HepG2 (cell line): ENCODE measurements around the gene ZNRF3. TPM values are rescaled to one million over a fixed set of nuclear protein-coding genes. Genes with fewer than 3 reads are reported as not detected.
A peak's percentile ranks its signal among the peaks of the same experiment; 100 is the strongest.

Experiments used
- AGO1 ChIP-seq: fragments of 200-400 bp; formaldehyde crosslinking; IDR thresholded peaks from 2 replicates; pipeline ENCODE4 v1.6.1; 2017; ENCODE audit warnings: mild to moderate bottlenecking, low read depth, low read length, moderate library complexity; ENCODE audit not compliant: poor library complexity, severe bottlenecking
- CBFB ChIP-seq: sonication (generic); formaldehyde crosslinking; IDR thresholded peaks from 2 replicates; pipeline ENCODE4 v1.4.0; 2020; ENCODE audit warnings: missing genetic modification reagents
- CCDC6 ChIP-seq: sonication (generic); formaldehyde crosslinking; IDR thresholded peaks from 2 replicates; pipeline ENCODE4 v1.8.1; 2022; ENCODE audit warnings: mild to moderate bottlenecking, missing genetic modification reagents, moderate library complexity
- FOXJ3 ChIP-seq: sonication (generic); formaldehyde crosslinking; IDR thresholded peaks from 2 replicates; pipeline ENCODE4 v1.4.0; 2020; ENCODE audit warnings: missing genetic modification reagents, mild to moderate bottlenecking, borderline replicate concordance
- HOXA7 ChIP-seq: sonication (generic); formaldehyde crosslinking; IDR thresholded peaks from 2 replicates; pipeline ENCODE4 v1.8.1; 2022; ENCODE audit warnings: mild to moderate bottlenecking, missing genetic modification reagents, moderate library complexity
- KDM4B ChIP-seq: sonication (generic); formaldehyde crosslinking; IDR thresholded peaks from 2 replicates; pipeline ENCODE4 v1.4.0; 2020; ENCODE audit warnings: missing genetic modification reagents
- MIER2 ChIP-seq: IDR thresholded peaks from 2 replicates; pipeline ENCODE4 v1.6.1; 2016; ENCODE audit warnings: missing biosample characterization, missing genetic modification reagents
- NCOR1 ChIP-seq: fragments of 200-600 bp; sonication (generic); IDR thresholded peaks from 2 replicates; pipeline ENCODE4 v1.7.0; 2017; ENCODE audit warnings: antibody characterized with exemption, low read length, borderline replicate concordance
- NR2F6 ChIP-seq, 2 experiments: IDR thresholded peaks; 2 replicates each; pipeline ENCODE4 v1.6.1; 2016; ENCODE audit warnings: antibody characterized with exemption in 1 of 2, mild to moderate bottlenecking in 1 of 2
- PHF20 ChIP-seq: sonication (generic); formaldehyde crosslinking; IDR thresholded peaks from 2 replicates; pipeline ENCODE4 v1.5.0; 2020; ENCODE audit warnings: mild to moderate bottlenecking, missing genetic modification reagents
- SMARCC2 ChIP-seq: fragments of 450-650 bp; IDR thresholded peaks from 2 replicates; pipeline ENCODE4 v1.6.1; 2017; ENCODE audit warnings: antibody characterized with exemption, mild to moderate bottlenecking
- SP1 ChIP-seq, 2 experiments: fragments of 450-650 bp in 1 of 2; sonication (generic) in 1 of 2; formaldehyde crosslinking in 1 of 2; IDR thresholded peaks; 2 replicates each; pipeline versions ENCODE4 v1.4.0 to v1.6.1; 2016 to 2020; ENCODE audit warnings: missing genetic modification reagents in 1 of 2
- STAT5B ChIP-seq: sonication (generic); formaldehyde crosslinking; IDR thresholded peaks from 2 replicates; pipeline ENCODE4 v1.4.0; 2020; ENCODE audit warnings: missing genetic modification reagents
- TSC22D2 ChIP-seq: sonication (generic); formaldehyde crosslinking; IDR thresholded peaks from 2 replicates; pipeline ENCODE4 v1.5.1; 2020; ENCODE audit warnings: missing genetic modification reagents, mild to moderate bottlenecking, borderline replicate concordance
- ZNF253 ChIP-seq: sonication (generic); formaldehyde crosslinking; IDR thresholded peaks from 2 replicates; pipeline ENCODE4 v1.8.0; 2022; ENCODE audit warnings: mild to moderate bottlenecking, missing genetic modification reagents, borderline replicate concordance
- ZNF3 ChIP-seq: IDR thresholded peaks from 2 replicates; pipeline ENCODE4 v1.7.0; 2017; ENCODE audit warnings: inconsistent platforms
- ZNF660 ChIP-seq: sonication (generic); formaldehyde crosslinking; IDR thresholded peaks from 2 replicates; pipeline ENCODE4 v1.5.1; 2020; ENCODE audit warnings: mild to moderate bottlenecking, low read depth, missing genetic modification reagents, borderline replicate concordance
- ZZZ3 ChIP-seq: sonication (generic); formaldehyde crosslinking; IDR thresholded peaks from 2 replicates; pipeline ENCODE4 v1.4.0; 2020; ENCODE audit warnings: missing genetic modification reagents, mild to moderate bottlenecking, borderline replicate concordance
- polyA plus RNA-seq, 8 experiments: library from polyadenylated mRNA; depleted of rRNA in 3 of 8; stranded (reverse) in 7 of 8; unstranded in 1 of 8; fragments of >200 nt; fragmentation: Illumina TruSeq in 4 of 8; extraction: Trizol in 4 of 8; gene quantifications; 2 replicates each; pipeline versions ENCODE4 v1.2.1 to v1.2.3, GENCODE V29; 2011 to 2016; ENCODE audit warnings: low read depth in 4 of 8, missing spikeins in 1 of 8, mixed read lengths in 1 of 8; ENCODE audit not compliant: insufficient read depth in 1 of 8
- total RNA-seq, 5 experiments: library from RNA; depleted of rRNA; stranded (reverse); fragments of >200 nt; fragmentation: Illumina TruSeq; extraction: Trizol; gene quantifications; 2 replicates each; pipeline ENCODE4 v1.2.3, GENCODE V29; 2016; ENCODE audit warnings: low read depth in 1 of 5
- TF ChIP-seq, protein P1 (sequence below): sonication (generic); formaldehyde crosslinking; IDR thresholded peaks from 2 replicates; pipeline ENCODE4 v1.4.0; 2020; ENCODE audit warnings: low read depth, missing genetic modification reagents
- TF ChIP-seq, protein P2 (sequence below): fragments of 450-650 bp; IDR thresholded peaks from 2 replicates; pipeline ENCODE4 v1.6.1; 2017
- TF ChIP-seq, protein P3 (sequence below): sonication (generic); formaldehyde crosslinking; IDR thresholded peaks from 2 replicates; pipeline ENCODE4 v1.5.1; 2020; ENCODE audit warnings: mild to moderate bottlenecking, missing genetic modification reagents, borderline replicate concordance
- TF ChIP-seq, protein P4 (sequence below): sonication (generic); formaldehyde crosslinking; IDR thresholded peaks from 2 replicates; pipeline ENCODE4 v1.8.1; 2023; ENCODE audit warnings: mild to moderate bottlenecking, inconsistent platforms, moderate library complexity, missing genetic modification reagents, borderline replicate concordance

Gene ZNRF3
- total and polyA plus RNA-seq, 2 of the 13 experiments (the other 11 are each of a cell fraction or from before 2014, with no cell fraction given) = 20.3 to 36.7 TPM

DNA sequence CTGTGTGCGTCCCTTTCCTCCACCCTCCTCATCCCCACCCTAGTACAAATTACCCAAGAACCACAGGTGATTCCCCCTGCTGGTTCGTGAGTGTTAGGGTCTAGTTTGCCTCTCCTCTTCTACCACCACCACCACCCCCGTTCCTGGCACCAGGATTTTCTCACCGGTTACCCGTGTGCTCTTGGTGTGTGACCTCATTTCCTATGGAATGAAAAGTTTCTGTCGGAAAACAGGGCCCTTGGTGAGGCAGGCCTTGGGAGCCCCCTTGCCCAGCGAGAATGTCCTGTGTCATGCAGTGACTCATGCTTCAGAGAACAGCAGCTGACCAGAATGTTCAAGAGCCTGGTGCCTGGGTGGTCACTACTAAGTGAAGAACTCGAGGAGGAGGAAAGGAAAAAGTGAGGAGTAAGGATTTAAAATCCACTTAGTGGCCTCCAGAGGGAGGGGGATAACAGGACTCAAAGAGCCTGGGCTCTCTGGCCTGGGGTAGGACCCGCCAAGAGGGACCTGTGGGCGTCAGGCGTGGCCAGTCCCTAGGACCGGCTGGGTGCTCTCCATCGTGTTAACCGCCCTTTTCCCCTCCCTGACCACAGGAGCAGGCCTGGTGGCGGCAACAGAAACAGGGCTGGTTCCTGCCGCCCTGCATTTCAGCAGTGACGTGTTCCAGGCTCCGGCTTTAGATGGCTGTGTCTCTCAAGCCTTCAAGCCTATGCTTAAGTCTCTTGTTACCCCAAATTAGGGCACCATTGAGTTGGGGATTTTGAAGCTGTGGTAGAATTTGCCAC, 148.0 kb downstream of the ZNRF3 start (continued):
- TF ChIP-seq, protein P1, sequence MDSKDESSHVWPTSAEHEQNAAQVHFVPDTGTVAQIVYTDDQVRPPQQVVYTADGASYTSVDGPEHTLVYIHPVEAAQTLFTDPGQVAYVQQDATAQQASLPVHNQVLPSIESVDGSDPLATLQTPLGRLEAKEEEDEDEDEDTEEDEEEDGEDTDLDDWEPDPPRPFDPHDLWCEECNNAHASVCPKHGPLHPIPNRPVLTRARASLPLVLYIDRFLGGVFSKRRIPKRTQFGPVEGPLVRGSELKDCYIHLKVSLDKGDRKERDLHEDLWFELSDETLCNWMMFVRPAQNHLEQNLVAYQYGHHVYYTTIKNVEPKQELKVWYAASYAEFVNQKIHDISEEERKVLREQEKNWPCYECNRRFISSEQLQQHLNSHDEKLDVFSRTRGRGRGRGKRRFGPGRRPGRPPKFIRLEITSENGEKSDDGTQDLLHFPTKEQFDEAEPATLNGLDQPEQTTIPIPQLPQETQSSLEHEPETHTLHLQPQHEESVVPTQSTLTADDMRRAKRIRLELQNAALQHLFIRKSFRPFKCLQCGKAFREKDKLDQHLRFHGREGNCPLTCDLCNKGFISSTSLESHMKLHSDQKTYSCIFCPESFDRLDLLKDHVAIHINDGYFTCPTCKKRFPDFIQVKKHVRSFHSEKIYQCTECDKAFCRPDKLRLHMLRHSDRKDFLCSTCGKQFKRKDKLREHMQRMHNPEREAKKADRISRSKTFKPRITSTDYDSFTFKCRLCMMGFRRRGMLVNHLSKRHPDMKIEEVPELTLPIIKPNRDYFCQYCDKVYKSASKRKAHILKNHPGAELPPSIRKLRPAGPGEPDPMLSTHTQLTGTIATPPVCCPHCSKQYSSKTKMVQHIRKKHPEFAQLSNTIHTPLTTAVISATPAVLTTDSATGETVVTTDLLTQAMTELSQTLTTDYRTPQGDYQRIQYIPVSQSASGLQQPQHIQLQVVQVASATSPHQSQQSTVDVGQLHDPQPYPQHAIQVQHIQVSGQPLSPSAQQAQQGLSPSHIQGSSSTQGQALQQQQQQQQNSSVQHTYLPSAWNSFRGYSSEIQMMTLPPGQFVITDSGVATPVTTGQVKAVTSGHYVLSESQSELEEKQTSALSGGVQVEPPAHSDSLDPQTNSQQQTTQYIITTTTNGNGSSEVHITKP (CRISPR knock-in tag) = 0 out of 2 replicates have a peak, but pooled peaks have one; percentile 30
- TF ChIP-seq AGO1 (no peak), ZNF660 (CRISPR knock-in tag) (no peak), KDM4B (no peak), ZNF253 (no peak), NCOR1 (no peak), NR2F6 (IDR thresholded peaks at IDR 0.05) (no peak), NR2F6 (CRISPR knock-in tag; IDR thresholded peaks at IDR 0.05) (peak; percentile 52), TSC22D2 (CRISPR knock-in tag) (no peak), ZZZ3 (CRISPR knock-in tag) (no peak), CCDC6 (CRISPR knock-in tag) (no peak), CBFB (CRISPR knock-in tag) (0 out of 2 replicates have a peak, but pooled peaks have one; percentile 20), STAT5B (CRISPR knock-in tag) (no peak), PHF20 (no peak), MIER2 (CRISPR knock-in tag) (no peak), FOXJ3 (no peak), ZNF3 (CRISPR knock-in tag) (no peak), HOXA7 (no peak), SP1 (IDR thresholded peaks at IDR 0.05) (no peak), SP1 (CRISPR knock-in tag; IDR thresholded peaks at IDR 0.05) (no peak), SMARCC2 (no peak)
- TF ChIP-seq, protein P2, sequence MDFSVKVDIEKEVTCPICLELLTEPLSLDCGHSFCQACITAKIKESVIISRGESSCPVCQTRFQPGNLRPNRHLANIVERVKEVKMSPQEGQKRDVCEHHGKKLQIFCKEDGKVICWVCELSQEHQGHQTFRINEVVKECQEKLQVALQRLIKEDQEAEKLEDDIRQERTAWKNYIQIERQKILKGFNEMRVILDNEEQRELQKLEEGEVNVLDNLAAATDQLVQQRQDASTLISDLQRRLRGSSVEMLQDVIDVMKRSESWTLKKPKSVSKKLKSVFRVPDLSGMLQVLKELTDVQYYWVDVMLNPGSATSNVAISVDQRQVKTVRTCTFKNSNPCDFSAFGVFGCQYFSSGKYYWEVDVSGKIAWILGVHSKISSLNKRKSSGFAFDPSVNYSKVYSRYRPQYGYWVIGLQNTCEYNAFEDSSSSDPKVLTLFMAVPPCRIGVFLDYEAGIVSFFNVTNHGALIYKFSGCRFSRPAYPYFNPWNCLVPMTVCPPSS = no peak
- TF ChIP-seq, protein P3, sequence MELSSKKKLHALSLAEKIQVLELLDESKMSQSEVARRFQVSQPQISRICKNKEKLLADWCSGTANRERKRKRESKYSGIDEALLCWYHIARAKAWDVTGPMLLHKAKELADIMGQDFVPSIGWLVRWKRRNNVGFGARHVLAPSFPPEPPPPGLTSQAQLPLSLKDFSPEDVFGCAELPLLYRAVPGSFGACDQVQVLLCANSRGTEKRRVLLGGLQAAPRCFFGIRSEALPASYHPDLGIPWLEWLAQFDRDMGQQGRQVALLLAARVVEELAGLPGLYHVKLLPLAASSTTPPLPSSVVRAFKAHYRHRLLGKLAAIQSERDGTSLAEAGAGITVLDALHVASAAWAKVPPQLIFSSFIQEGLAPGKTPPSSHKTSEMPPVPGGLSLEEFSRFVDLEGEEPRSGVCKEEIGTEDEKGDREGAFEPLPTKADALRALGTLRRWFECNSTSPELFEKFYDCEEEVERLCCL = no peak
- TF ChIP-seq, protein P4, sequence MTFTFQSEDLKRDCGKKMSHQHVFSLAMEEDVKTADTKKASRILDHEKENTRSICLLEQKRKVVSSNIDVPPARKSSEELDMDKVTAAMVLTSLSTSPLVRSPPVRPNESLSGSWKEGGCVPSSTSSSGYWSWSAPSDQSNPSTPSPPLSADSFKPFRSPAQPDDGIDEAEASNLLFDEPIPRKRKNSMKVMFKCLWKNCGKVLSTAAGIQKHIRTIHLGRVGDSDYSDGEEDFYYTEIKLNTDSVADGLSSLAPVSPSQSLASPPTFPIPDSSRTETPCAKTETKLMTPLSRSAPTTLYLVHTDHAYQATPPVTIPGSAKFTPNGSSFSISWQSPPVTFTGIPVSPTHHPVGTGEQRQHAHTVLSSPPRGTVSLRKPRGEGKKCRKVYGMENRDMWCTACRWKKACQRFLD = no peak
